GM19328 (cell line): Measurements from ENCODE around the gene BMPR1B.

ENCODE experiments used
- ATAC-seq: cut with Tn5 transposase; IDR thresholded peaks from one replicate; pipeline ENCODE4 v1.9.1; 2021; ENCODE audit warnings: mild to moderate bottlenecking, moderate library complexity; ENCODE audit not compliant: unreplicated experiment

The BMPR1B gene

DNA sequence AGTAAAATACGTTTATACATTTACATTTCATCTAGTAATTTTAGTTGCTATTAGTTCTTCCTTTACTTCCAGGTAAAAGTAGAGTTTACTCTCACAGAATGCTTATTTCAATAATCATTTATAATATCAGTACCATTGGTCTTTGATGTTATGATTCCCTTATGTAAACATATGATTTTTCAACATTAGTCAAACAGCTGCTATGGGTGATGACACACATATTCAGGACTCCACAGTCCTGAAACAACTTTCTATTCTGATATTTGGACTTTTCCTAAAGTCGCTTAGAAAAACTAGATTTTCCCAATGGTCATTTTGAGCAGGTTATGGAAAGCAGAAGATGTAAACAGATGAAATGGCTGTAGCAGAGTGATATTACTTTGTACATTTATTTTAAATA lies 421.2 kb downstream of the BMPR1B start:
- ATAC-seq: no peak

DNA sequence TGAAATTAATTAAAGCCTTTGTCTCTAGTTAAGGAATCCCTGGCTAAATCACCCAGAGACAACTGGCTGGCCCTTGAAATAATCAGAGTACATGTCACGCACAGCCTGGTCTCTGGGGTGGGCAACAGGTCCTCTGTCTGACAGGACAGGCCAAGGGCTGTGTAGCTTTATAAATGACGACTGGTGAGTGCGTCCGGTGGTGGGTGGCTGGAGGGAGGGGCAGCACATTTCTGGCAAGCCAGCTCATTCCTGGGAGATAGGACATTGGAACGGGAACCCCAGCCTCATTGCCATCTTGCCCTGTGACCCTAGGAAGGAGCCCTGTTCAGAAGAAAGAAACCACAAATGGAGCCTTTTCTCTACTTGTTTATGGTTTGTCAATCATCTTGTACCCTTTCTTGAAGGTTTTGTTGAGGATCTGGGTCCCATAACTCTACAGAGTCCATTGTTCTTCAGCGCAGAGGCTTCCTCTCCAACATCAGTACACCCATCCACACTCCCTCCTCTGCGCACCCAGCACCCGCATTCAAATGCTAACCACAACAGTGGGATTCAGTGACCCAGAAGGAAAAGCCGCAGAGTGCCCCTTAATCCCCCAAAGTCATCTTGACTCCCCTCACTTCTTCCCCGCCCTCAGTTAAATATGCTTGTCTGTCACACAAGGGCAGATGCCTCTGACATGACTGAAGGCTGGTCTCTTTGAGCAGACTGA lies 422.9 kb downstream of the BMPR1B start:
- no peak for ATAC-seq

DNA sequence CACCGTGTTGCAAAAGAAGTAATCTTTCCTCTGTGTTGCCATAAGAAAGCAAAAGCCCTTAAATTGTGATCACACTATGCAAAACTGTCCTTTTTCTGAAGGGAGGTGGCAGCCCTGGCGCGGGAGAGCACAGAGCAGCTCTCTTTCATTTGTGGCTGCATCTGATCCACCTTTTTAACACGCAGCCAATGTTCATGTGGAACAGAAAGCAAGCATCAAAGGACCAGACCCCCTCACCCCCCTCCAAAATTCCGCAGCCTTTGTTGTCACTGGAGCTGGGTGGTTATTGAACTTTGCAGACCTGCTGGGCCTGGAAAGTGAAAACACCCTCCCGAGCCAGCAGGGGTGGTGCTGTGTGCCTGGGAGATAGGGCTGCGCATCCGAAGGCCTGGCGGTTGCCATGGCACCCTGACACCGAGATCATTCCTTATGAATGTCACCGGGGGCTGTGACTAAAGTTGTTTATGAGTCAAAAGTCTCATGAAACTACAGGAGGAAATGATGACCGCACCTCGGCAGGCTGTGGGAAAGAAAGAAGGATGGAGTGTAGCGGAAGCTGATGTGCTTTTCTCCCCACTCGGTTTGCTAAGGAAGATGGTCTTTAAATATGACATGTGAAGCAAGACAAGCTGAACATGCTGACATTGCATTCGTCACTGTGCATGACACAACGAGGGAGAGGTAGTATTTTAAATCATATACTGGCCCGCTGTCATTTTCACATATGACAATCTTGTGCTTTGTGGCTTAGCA lies 423.7 kb downstream of the BMPR1B start:
- no peak for ATAC-seq

DNA sequence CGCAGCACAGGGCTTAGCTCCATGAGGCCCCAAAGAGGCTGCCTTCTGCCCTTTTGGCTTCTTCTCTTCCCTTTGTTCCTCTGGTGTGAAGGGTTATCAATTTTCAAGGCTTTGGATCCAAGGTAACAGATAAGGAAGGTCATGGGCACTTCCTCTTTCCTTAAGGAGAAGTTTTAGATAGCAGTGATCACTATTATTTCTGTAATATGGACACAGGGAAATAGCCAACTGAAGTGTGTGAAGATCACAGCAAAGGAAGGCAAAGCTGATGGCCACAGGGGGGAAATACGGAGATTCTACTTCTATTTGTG lies 424.2 kb downstream of the BMPR1B start:
- no peak for ATAC-seq

DNA sequence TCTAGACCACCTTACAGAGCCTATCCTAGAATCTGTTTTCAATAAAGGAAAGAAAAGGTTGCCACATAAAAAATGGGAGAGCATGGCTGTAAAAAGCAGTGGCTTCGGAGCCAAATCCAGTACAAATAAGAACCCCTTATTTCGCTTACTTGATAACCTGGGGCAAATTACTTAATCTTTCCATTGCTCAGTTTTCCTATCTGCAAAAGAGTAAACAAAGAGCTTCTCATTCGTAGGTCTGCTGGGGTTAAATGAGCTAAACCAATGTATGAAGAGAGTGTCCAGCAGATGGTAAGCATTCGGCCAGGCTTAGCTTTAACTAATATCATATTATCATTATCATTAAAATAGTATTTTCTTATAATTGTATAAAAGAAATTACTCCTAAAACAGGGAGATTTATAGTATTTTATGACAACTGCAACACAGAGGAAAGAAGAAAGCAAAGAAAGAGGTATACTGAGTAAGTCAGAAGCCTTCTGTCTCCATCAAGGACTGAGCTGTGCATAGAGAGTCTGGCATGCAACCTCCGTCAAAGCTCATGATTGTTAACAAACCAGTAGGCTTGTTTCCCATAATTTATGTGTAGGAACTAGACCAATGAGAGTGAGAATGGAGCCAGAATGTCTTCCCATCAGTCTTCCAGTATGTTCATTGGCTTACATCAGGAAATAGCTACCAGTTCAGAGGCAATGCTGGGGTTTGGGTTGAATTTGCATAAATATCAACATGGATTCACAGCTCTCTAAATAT lies 426.1 kb downstream of the BMPR1B start:
- no peak for ATAC-seq

DNA sequence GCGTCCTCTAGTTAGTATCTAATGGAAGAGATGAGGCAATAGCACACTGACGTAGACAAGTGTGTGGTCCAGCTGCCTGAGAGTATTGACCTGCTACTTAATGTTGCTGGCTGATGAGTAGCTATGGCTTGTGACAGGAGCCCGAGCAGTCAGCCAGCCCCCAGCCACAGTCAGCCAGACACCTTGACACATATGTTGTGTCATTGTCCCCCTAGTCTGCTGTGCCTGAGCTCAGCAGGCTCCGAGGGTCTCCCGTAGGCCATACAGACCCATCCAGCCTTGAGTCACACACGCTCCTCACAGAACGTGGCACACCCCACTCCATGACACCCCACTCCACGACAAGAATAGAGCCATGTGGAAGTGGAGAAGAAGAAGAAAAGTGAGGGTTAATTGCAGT lies 428.9 kb downstream of the BMPR1B start:
- no peak for ATAC-seq

DNA sequence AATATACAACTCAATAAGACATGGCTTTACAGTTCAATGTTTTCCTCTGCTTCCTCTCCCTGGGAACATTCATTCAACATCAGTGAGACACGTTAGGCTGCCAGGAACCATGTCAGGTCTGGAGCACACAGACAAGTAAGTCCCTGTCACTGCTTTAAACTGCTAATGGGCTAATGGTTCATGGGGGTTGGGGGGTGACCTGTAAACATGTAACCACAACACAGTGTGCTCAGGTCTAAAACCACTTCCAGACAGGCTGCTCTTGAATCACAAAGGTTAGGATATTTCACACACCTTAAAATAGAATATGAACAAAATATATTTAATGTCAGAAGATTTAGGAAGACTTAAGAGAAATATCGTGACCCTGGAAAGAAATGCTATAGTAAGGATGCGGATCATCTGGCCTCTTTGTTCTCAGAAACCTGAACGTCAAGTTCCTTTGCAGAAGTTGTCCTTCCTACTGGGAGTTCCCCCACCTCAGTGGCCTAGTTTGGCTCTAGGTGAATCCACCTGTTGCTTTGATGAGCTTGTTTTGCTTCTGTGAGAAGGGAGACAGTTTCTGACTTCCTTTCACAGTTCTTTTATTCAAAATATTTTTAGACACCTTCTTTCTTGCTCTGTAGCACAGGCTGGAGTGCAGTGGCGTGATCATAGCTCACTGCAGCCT lies 431.1 kb downstream of the BMPR1B start:
- no peak for ATAC-seq

DNA sequence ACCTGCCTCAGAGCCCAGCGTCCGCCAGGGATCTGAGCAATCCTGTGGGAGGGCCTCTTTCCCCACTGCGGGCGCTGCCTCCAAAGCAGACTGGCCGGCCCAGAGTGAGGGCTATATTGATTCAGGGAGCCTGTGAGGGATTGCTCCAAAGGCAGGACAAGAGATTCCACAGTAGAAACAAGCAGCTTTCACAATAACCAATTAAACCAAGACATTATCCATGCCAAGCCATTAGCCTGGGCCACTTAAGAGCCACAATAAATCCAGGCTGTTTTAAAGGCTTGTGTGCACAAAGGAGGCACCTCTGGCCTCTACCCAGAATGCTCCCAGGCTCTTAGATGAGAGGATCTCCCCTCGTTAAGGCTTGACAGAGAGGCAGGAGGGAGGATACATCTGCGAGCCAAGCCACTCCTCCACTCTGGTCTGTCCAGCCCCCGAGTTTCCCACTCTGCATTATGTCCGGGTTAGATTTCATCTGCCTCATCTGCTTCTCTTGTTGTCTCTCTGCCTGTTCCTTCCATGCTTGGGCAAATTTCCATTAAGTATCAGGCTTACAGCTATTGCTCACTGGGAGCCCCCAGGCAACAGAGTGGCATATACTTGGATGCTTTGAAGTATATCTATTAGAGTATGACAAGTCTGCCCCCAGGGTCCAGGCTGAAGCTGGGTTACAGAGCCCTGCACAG lies 433.1 kb downstream of the BMPR1B start:
- ATAC-seq: no peak

DNA sequence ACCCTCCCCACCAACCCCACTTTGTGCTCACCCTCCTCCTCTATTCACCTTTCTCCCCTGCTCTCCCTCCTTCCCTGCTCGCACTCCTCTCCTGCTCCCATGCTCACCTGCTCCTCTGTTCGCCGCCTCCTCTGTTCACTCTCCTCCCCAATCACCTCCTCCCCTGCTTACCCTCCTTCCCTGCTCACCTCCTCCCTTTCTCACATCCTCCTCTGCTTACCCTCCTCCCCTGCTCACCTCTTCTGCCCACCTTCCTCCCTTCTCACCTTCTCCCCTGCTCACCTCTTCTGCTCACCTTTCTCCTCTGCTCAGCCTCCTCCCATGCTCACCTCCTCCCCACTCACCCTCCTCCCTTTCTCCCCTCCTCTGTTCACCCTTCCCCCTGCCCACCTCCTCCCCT lies 433.8 kb downstream of the BMPR1B start:
- ATAC-seq: no peak

DNA sequence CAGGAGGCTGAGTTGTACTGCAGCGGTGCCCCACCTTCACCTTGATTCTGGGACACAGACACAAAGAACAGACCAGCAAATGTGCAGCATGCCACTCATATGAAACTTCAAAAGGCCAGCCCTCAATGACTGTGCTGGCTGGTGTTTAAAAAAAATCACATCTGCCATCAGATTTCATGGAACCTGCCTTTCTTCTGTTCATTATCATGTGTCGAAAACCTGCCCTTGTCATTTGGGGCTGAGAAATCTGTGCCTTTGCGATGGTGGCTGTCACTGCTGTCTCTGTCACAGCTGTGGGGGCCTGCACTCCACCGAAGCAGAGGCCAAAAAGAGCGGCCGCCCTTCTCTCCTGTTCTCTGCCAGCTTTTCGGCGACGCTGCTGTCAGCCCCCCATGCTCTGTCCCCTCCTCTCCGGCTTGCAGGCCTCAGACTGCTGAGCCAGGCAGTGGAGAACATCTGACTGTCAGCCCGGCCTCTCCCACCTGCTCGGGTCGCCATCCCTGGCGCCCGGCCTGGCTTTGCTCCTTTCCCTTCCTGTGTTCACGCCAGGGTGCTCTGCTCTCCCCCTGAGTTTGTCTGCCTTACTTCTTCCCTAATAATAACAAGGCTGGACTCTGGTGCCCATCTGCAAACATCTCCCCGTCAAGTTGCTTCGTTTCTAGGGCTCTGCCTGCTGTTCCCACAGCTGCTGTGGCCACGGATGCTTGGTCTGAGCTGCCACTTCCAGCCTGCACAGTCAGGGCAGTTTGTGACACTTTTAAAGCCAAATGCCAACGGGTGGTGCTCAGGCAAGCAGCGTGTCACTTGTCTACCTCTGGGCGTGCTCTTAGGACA lies 435.9 kb downstream of the BMPR1B start:
- ATAC-seq: no peak

DNA sequence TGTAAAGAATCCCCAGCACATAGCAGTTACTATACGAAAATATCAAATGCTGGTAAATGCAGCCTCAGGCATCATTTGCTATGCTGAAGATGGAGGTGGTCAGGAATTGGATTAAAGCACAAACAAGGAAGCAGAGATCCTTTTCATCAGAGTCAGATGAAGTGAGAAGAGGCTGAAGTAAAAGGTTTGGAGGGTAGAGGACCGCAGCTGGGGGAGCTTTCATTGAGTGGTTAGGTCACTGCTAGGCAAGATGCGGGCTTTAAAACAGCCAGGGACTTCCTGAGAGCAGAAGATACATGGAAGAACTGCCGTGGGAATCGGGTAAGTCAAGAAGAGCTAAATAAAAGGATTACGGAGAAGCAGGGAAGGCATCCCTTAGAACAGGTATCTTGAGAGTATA lies 439.6 kb downstream of the BMPR1B start:
- ATAC-seq: no peak

DNA sequence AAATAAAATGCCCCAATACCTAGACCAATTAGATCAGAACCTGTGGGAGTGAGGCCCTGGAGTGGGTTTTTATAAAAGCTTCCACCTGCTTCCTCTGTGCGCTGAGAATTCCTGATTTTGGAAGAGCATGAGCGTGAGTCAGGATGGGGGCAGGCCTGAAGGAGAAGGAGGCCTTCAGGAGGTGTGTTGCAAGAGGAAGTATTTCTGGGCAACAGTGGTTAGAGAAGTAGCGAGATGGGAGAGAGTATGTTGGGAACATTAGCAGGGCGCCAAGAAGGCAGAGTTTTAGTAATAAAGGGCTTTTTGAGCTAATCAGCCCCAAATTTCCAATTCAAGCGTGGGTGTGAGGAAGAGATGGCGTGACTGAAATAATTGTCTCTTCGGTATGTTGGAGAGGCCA lies 441.2 kb downstream of the BMPR1B start:
- ATAC-seq: no peak

DNA sequence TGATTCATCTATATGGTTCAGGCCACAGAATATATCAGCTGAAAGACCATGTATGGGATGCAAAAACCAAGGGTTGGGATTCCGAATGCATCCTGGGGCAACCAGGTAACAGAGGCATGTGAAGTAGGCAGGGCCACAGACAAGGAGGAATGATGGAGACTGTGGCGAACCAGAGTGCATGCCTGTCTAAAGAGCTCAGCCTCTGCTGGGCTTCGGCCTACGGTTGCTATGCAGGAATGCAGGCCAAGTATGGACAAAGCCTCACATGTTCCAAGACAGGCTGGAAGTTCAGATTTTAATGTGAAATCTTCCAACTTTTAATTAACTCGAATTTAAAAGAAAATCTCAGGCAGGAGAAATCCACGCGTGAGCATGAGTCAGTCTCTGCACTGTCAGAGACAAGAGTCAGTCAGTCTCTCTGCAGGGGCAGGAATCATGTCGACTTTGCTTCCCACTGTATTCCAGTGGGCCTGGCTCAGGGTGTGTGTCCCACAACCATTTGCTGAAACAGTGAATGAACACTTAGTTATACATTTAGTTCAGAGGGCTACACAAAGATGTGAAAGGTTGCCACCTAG lies 446.6 kb downstream of the BMPR1B start:
- ATAC-seq: no peak

DNA sequence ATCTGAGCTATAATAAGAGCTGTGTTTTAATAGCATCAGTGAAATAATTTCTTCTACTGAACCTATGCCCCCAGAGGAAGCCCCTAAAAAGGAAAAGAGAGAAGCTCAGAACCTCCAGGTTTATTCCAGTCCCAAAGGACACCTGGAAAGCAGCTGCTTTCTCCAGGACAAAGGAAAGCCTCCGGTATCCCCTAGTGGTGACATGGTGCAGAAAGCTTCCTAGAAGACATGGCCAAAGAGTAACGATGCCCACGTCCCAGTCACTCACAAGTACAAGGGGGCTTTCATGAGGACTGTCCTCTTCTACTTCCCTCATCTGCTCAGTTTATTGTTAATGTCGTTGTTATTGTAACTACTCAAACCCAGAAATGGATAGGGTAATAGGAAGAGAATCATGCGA lies 447.1 kb downstream of the BMPR1B start:
- no peak for ATAC-seq
